ENCODE measurements around the gene ULK3. TPM values are rescaled to one million over a fixed set of nuclear protein-coding genes. Genes with fewer than 3 reads are reported as not detected.
A peak's percentile ranks its signal among the peaks of the same experiment; 100 is the strongest.

ULK3 gene
- total RNA-seq, 1 donor: 17.7 TPM

DNA sequence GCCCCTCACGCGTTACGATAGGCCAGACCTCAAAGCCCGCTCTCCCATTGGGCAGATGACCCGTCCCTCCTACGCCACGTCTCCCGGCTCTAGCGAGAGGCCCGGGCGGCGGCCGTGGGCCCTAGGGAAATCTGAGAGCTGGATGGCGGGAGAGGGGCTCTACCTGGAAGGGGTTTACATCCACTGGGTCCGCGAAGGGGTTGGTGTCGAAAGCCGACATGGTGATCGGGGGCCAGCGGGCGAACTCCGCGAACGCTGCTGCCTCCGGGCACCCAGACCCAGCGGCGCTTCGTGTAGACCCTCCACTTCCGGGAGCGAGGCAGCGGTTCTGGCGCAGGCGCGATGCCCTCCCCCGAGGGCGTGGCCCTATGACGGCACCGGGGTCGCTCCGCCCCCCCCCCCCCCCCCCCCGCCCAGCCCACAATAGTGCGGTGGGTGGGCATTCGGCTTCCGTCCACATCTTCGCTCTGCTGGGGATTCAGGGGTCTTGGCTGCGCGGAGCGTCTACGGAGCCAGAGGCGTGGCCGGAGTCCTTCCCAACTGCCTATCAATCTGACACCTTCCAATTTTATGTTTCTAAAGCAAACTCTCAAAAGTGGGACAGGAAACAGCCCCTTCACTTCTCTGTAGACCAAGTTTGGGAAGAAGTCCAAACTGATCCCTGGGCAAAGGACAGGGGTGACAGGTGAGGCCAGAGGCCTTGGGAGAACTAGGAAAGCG is 30.2 kb upstream of the ULK3 start, which contains the start of gene SCAMP2:
Gene SCAMP2, minus strand, starts transcription at position 330 of the 720 bp plus-strand sequence. Its CDS starts 110 bp downstream, at position 220.
- DNase-seq (ENCODE audit: low read depth): peak; percentile 94
- TF ChIP-seq, protein P1, sequence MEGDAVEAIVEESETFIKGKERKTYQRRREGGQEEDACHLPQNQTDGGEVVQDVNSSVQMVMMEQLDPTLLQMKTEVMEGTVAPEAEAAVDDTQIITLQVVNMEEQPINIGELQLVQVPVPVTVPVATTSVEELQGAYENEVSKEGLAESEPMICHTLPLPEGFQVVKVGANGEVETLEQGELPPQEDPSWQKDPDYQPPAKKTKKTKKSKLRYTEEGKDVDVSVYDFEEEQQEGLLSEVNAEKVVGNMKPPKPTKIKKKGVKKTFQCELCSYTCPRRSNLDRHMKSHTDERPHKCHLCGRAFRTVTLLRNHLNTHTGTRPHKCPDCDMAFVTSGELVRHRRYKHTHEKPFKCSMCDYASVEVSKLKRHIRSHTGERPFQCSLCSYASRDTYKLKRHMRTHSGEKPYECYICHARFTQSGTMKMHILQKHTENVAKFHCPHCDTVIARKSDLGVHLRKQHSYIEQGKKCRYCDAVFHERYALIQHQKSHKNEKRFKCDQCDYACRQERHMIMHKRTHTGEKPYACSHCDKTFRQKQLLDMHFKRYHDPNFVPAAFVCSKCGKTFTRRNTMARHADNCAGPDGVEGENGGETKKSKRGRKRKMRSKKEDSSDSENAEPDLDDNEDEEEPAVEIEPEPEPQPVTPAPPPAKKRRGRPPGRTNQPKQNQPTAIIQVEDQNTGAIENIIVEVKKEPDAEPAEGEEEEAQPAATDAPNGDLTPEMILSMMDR (IDR thresholded peaks at IDR 0.05; ENCODE audit: insufficient read depth, low read length): no peak
- H3K4me3 ChIP-seq (ENCODE audit: low read depth, low read length): peak within 1 kb of the TSS; percentile 92

DNA sequence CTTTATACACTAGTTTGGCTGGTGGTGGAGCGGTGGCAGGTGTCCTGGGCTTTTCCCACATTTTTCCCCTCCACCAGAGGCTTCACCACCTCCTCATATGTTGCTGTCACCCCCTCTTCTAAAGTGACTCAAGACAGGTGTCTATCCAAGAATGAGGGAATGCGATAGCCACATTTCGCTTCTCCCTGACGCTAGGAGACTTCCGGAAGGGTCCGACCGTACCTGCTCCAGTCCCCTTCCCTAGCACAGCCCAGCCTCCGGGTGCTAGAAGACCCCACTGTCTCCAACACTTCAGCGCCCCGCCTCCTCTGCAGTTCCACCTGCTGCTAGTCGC is 29.7 kb upstream of the ULK3 start:
- TF ChIP-seq, protein P1 (IDR thresholded peaks at IDR 0.05; ENCODE audit: insufficient read depth, low read length): no peak
- no peak for DNase-seq (ENCODE audit: low read depth)
- H3K4me3 ChIP-seq (ENCODE audit: low read depth, low read length): peak overlapping the region; percentile 92

DNA sequence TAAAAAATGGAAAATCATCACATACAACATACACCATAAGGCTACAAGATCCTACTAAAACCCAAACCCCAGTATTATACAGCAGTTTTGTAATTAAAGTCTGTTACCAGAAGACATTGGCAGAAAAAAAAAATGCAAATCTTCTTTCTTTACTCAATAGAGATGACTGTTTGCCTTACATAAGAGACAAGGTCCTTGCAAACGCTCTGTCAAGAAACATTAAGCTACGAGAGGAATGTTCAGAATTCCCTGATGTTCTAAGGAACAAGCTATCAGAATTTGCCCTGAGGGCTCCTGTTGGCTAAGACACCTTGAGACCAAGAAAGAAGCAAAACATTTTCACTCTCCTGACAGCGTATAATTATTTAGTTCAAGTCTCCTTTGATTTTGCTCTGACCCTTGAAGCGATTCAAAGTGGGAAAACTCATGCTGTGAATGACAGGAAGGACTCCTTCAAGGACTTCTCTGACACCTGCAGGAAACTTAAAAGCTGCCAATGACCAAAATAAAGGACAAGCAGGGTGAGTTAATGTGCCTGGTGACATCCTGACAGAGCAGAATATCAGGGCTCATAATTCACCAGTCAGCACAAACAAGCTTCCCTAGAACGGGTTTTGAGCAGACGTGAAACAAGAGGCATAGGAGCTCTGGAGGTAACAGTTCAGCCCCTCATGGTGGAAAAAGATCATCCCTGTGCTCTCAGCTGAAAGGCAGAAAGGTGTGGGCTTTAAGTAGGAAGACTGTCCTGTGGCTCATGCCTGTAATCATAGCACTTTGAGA is 27.7 kb upstream of the ULK3 start:
- H3K4me3 ChIP-seq (ENCODE audit: low read depth, low read length): no peak overlapping the region
- no peak for DNase-seq (ENCODE audit: low read depth)
- TF ChIP-seq, protein P1 (IDR thresholded peaks at IDR 0.05; ENCODE audit: insufficient read depth, low read length): no peak

DNA sequence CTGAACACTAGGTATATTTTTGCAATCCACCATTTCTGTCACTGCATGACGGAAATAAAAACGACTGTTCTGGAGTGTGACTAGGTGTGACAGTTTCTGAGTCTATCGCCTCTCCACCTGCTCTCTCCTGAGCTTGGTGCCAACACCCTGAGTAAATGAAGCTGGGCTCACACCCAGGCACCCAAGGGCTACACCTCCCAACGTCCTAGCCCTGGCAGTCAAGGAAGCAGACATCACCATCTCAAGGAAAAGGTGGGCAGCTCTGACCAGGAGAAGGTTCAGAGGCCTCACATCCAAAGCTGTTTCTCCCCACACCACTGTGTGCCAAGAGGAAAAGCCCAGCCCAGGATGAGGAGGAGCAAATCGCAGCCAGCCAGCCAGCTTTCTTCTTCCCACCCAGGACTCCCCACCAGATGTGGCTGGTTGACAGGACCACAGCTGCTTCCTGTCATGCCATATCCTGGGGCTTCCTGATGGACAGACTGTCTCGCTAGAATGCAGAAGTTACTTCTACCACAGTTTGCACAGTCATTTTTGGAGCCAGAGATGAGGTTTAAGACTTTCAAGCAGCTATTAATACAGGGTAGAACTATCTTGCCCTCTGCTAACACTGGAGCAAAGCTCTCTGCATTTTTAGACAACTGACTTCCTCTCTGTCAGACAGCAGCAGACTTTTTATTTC is 26.9 kb upstream of the ULK3 start:
- peak; percentile 55 for DNase-seq (ENCODE audit: low read depth)
- TF ChIP-seq, protein P1 (IDR thresholded peaks at IDR 0.05; ENCODE audit: insufficient read depth, low read length): no peak
- no peak overlapping the region for H3K4me3 ChIP-seq (ENCODE audit: low read depth, low read length)

DNA sequence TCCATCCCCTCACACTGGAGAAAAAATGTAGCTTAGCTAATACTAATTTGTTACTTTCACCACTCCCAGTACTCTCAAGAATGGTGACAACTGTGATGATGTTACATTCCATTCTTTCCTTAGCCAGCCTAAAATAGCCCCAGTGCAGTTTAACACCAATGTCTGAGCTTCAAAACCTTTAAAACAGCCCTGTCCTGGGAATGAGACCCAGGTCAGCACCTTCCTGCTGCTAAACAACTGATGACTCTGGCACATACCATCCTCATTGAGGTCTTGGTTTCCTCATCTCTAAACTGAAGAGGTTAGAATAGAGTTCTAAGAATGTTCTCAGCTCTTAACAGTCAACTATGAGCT is 26.4 kb upstream of the ULK3 start:
- H3K4me3 ChIP-seq (ENCODE audit: low read depth, low read length): no peak overlapping the region
- no peak for DNase-seq (ENCODE audit: low read depth)
- TF ChIP-seq, protein P1 (IDR thresholded peaks at IDR 0.05; ENCODE audit: insufficient read depth, low read length): no peak

DNA sequence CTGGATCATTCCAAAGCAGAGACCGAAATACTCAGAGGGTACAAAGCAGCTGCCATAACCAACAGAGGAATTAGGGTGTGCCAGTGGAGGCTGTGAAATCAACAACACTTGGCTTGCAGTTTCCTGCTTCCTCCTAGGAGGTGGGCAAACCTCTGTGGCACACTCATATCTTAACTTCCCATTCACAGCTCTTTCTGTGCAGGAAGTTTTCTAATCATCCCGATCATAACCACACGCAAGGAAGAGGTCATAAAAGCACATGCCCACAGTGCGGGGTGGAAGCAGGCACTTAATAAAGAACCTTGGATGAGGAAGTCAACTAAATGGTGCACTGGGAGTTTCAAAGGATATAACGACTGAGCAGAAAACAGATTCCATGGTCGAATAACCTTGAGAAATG is 25.1 kb upstream of the ULK3 start:
- TF ChIP-seq, protein P1 (IDR thresholded peaks at IDR 0.05; ENCODE audit: insufficient read depth, low read length): no peak
- no peak for DNase-seq (ENCODE audit: low read depth)
- no peak overlapping the region for H3K4me3 ChIP-seq (ENCODE audit: low read depth, low read length)

Measured in fibroblast of the aortic adventitia (primary cell).